GM23338 (cell line): Measurements from ENCODE around the gene GNL2.

ENCODE experiments used
- CREB1 ChIP-seq: fragments of 250-450 bp; sonication (Bioruptor Pico); IDR thresholded peaks from 2 replicates; pipeline ENCODE4 v1.5.0; 2020; ENCODE audit warnings: low read depth, mild to moderate bottlenecking, moderate library complexity
- EZH2 ChIP-seq: fragments of 200-600 bp; sonication (generic); IDR thresholded peaks from one replicate; pipeline ENCODE4 v1.8.0; 2017; ENCODE audit warnings: antibody characterized with exemption, mild to moderate bottlenecking, low read depth; ENCODE audit not compliant: unreplicated experiment
- EZH2phosphoT487 ChIP-seq: fragments of 200-600 bp; sonication (generic); IDR thresholded peaks from one replicate; pipeline ENCODE4 v1.8.1; 2018; ENCODE audit warnings: antibody characterized with exemption; ENCODE audit not compliant: unreplicated experiment
- JUNB ChIP-seq: IDR thresholded peaks from one replicate; pipeline ENCODE4 v1.6.1; 2016; ENCODE audit warnings: antibody characterized with exemption; ENCODE audit not compliant: unreplicated experiment
- NANOG ChIP-seq: IDR thresholded peaks from 2 replicates; pipeline ENCODE4 v1.6.1; 2016; ENCODE audit warnings: antibody characterized with exemption, borderline replicate concordance
- POLR2AphosphoS5 ChIP-seq: IDR thresholded peaks from 2 replicates; pipeline ENCODE4 v1.6.1; 2016; ENCODE audit warnings: antibody characterized with exemption, low read depth
- STAT1 ChIP-seq: IDR thresholded peaks from one replicate; pipeline ENCODE4 v1.6.1; 2016; ENCODE audit warnings: antibody characterized with exemption; ENCODE audit not compliant: unreplicated experiment
- ZNF114 ChIP-seq: fragments of 250-450 bp; sonication (Bioruptor Pico); IDR thresholded peaks from 2 replicates; pipeline ENCODE4 v1.5.0; 2020; ENCODE audit warnings: mild to moderate bottlenecking, moderate library complexity
- ZNF331 ChIP-seq: fragments of 250-450 bp; sonication (Bioruptor Pico); IDR thresholded peaks from 2 replicates; pipeline ENCODE4 v1.5.0; 2020; ENCODE audit warnings: low read depth, mild to moderate bottlenecking, moderate library complexity
- TF ChIP-seq, protein P1 (sequence below), 2 experiments: fragments of 200-600 bp in 1 of 2; sonication (generic) in 1 of 2; conservative IDR thresholded peaks; 2 replicates each; pipeline versions ENCODE4 v1.5.1 to v1.6.1; 2016 to 2017; ENCODE audit warnings: antibody characterized with exemption in 2 of 2, low read depth in 2 of 2, mild to moderate bottlenecking in 2 of 2, moderate library complexity in 1 of 2
- TF ChIP-seq, protein P2 (sequence below): IDR thresholded peaks from one replicate; pipeline ENCODE4 v1.6.1; 2018; ENCODE audit warnings: antibody characterized with exemption; ENCODE audit not compliant: unreplicated experiment
- TF ChIP-seq, protein P3 (sequence below): IDR thresholded peaks from 2 replicates; pipeline ENCODE4 v1.6.1; 2016; ENCODE audit warnings: antibody characterized with exemption
- TF ChIP-seq, protein P4 (sequence below): fragments of 250-450 bp; sonication (Bioruptor Pico); IDR thresholded peaks from 2 replicates; pipeline ENCODE4 v1.5.0; 2020; ENCODE audit warnings: mild to moderate bottlenecking, moderate library complexity

DNA sequence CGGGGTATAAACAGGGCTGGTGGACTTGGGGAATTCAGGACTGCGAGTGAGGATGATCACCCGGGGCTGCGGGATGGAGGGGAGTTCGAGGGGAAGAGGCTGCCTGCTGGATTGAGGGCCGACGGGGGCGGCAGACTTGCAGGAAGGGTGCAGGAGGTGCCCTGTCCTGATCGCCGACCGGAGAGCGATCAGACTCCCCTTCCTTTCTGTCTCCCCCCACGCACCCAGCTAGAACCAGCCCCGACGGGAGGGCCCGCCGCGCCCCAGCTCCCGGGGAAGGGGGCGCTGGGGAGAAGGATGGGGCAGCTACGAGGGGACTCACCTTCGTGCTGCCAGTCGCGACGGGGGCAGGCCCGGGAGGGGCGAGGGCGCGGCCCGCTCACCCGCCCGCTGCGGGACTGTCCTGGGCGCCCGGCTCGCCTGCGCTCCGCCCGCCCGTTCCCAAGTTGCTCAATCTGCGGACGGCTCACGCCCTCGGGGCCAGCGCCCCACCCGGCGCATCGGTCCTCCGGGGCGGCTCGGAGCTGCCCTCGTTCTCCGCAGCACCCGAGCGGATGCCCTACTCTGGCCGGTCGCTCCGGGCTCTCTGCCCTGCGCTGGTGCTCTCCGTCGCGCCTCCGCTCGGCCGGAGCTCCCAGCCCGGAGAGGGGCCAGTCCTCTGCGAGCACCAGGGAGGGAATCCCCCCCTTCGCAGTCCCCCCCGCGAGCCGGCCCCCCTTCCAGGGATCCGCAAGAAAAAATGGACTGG lies 38.7 kb upstream of the GNL2 start, which contains the start of gene RSPO1:
- TF ChIP-seq EZH2 (peak; percentile 32), POLR2AphosphoS5 (no peak), EZH2phosphoT487 (peak; percentile 69), CREB1 (no peak), STAT1 (no peak), ZNF331 (CRISPR knock-in tag) (no peak), JUNB (no peak), NANOG (no peak), ZNF114 (CRISPR knock-in tag) (no peak)
- TF ChIP-seq, protein P1, sequence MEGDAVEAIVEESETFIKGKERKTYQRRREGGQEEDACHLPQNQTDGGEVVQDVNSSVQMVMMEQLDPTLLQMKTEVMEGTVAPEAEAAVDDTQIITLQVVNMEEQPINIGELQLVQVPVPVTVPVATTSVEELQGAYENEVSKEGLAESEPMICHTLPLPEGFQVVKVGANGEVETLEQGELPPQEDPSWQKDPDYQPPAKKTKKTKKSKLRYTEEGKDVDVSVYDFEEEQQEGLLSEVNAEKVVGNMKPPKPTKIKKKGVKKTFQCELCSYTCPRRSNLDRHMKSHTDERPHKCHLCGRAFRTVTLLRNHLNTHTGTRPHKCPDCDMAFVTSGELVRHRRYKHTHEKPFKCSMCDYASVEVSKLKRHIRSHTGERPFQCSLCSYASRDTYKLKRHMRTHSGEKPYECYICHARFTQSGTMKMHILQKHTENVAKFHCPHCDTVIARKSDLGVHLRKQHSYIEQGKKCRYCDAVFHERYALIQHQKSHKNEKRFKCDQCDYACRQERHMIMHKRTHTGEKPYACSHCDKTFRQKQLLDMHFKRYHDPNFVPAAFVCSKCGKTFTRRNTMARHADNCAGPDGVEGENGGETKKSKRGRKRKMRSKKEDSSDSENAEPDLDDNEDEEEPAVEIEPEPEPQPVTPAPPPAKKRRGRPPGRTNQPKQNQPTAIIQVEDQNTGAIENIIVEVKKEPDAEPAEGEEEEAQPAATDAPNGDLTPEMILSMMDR (conservative IDR thresholded peaks at IDR 0.05; ENCODE audit: low read depth in 2 of 2), result no peak
- TF ChIP-seq, protein P2, sequence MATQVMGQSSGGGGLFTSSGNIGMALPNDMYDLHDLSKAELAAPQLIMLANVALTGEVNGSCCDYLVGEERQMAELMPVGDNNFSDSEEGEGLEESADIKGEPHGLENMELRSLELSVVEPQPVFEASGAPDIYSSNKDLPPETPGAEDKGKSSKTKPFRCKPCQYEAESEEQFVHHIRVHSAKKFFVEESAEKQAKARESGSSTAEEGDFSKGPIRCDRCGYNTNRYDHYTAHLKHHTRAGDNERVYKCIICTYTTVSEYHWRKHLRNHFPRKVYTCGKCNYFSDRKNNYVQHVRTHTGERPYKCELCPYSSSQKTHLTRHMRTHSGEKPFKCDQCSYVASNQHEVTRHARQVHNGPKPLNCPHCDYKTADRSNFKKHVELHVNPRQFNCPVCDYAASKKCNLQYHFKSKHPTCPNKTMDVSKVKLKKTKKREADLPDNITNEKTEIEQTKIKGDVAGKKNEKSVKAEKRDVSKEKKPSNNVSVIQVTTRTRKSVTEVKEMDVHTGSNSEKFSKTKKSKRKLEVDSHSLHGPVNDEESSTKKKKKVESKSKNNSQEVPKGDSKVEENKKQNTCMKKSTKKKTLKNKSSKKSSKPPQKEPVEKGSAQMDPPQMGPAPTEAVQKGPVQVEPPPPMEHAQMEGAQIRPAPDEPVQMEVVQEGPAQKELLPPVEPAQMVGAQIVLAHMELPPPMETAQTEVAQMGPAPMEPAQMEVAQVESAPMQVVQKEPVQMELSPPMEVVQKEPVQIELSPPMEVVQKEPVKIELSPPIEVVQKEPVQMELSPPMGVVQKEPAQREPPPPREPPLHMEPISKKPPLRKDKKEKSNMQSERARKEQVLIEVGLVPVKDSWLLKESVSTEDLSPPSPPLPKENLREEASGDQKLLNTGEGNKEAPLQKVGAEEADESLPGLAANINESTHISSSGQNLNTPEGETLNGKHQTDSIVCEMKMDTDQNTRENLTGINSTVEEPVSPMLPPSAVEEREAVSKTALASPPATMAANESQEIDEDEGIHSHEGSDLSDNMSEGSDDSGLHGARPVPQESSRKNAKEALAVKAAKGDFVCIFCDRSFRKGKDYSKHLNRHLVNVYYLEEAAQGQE, result no peak
- TF ChIP-seq, protein P3, sequence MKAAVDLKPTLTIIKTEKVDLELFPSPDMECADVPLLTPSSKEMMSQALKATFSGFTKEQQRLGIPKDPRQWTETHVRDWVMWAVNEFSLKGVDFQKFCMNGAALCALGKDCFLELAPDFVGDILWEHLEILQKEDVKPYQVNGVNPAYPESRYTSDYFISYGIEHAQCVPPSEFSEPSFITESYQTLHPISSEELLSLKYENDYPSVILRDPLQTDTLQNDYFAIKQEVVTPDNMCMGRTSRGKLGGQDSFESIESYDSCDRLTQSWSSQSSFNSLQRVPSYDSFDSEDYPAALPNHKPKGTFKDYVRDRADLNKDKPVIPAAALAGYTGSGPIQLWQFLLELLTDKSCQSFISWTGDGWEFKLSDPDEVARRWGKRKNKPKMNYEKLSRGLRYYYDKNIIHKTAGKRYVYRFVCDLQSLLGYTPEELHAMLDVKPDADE, result no peak
- TF ChIP-seq, protein P4, sequence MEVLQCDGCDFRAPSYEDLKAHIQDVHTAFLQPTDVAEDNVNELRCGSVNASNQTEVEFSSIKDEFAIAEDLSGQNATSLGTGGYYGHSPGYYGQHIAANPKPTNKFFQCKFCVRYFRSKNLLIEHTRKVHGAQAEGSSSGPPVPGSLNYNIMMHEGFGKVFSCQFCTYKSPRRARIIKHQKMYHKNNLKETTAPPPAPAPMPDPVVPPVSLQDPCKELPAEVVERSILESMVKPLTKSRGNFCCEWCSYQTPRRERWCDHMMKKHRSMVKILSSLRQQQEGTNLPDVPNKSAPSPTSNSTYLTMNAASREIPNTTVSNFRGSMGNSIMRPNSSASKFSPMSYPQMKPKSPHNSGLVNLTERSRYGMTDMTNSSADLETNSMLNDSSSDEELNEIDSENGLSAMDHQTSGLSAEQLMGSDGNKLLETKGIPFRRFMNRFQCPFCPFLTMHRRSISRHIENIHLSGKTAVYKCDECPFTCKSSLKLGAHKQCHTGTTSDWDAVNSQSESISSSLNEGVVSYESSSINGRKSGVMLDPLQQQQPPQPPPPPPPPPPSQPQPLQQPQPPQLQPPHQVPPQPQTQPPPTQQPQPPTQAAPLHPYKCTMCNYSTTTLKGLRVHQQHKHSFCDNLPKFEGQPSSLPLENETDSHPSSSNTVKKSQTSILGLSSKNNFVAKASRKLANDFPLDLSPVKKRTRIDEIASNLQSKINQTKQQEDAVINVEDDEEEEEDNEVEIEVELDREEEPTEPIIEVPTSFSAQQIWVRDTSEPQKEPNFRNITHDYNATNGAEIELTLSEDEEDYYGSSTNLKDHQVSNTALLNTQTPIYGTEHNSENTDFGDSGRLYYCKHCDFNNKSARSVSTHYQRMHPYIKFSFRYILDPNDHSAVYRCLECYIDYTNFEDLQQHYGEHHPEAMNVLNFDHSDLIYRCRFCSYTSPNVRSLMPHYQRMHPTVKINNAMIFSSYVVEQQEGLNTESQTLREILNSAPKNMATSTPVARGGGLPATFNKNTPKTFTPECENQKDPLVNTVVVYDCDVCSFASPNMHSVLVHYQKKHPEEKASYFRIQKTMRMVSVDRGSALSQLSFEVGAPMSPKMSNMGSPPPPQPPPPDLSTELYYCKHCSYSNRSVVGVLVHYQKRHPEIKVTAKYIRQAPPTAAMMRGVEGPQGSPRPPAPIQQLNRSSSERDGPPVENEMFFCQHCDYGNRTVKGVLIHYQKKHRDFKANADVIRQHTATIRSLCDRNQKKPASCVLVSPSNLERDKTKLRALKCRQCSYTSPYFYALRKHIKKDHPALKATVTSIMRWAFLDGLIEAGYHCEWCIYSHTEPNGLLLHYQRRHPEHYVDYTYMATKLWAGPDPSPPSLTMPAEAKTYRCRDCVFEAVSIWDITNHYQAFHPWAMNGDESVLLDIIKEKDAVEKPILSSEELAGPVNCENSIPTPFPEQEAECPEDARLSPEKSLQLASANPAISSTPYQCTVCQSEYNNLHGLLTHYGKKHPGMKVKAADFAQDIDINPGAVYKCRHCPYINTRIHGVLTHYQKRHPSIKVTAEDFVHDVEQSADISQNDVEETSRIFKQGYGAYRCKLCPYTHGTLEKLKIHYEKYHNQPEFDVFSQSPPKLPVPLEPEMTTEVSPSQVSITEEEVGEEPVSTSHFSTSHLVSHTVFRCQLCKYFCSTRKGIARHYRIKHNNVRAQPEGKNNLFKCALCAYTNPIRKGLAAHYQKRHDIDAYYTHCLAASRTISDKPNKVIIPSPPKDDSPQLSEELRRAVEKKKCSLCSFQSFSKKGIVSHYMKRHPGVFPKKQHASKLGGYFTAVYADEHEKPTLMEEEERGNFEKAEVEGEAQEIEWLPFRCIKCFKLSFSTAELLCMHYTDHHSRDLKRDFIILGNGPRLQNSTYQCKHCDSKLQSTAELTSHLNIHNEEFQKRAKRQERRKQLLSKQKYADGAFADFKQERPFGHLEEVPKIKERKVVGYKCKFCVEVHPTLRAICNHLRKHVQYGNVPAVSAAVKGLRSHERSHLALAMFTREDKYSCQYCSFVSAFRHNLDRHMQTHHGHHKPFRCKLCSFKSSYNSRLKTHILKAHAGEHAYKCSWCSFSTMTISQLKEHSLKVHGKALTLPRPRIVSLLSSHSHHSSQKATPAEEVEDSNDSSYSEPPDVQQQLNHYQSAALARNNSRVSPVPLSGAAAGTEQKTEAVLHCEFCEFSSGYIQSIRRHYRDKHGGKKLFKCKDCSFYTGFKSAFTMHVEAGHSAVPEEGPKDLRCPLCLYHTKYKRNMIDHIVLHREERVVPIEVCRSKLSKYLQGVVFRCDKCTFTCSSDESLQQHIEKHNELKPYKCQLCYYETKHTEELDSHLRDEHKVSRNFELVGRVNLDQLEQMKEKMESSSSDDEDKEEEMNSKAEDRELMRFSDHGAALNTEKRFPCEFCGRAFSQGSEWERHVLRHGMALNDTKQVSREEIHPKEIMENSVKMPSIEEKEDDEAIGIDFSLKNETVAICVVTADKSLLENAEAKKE (CRISPR knock-in tag), result no peak
